RWPE2 (cell line): Measurements from ENCODE around the gene SAMD10.
"Not testable (repeated sequence)": the region's sequence is repeated elsewhere in the genome, so short reads cannot be mapped to it uniquely, and the experiment has no call there.

Source experiments
- ATAC-seq: fragments of 200-7000 bp; cut with Tn5 transposase; 3 replicates; pipeline ENCODE4 v1.9.1; 2021; ENCODE audit warnings: low read depth
- DNase-seq: peaks from one replicate; pipeline ENCODE4 v3.0.0-alpha.2; 2020; ENCODE audit warnings: low spot score
- H3K27ac ChIP-seq: fragments of 450-650 bp; 2 replicates; pipeline ENCODE4 v1.5.1; 2017; ENCODE audit warnings: mild to moderate bottlenecking; ENCODE audit not compliant: poor library complexity, severe bottlenecking
- H3K27me3 ChIP-seq: fragments of 250-450 bp; sonication (Bioruptor Pico); 2 replicates; pipeline ENCODE4 v1.5.1; 2021; ENCODE audit warnings: mild to moderate bottlenecking, moderate library complexity; ENCODE audit not compliant: insufficient read depth, poor library complexity, severe bottlenecking
- H3K36me3 ChIP-seq: fragments of 250-450 bp; sonication (Bioruptor Pico); 2 replicates; pipeline ENCODE4 v1.5.1; 2020; ENCODE audit warnings: low read depth, mild to moderate bottlenecking, moderate library complexity
- H3K4me1 ChIP-seq: fragments of 250-450 bp; sonication (Bioruptor Pico); 2 replicates; pipeline ENCODE4 v1.5.1; 2021; ENCODE audit warnings: mild to moderate bottlenecking, moderate library complexity; ENCODE audit not compliant: insufficient read depth, poor library complexity, severe bottlenecking
- H3K4me3 ChIP-seq: fragments of 250-450 bp; sonication (Bioruptor Pico); 2 replicates; pipeline ENCODE4 v1.5.1; 2021; ENCODE audit warnings: mild to moderate bottlenecking, moderate library complexity; ENCODE audit not compliant: severe bottlenecking
- H3K9me3 ChIP-seq: fragments of 250-450 bp; sonication (Bioruptor Pico); 2 replicates; pipeline ENCODE4 v1.5.1; 2021; ENCODE audit warnings: mild to moderate bottlenecking, moderate library complexity; ENCODE audit not compliant: severe bottlenecking
- TF ChIP-seq, protein P1 (sequence below): fragments of 450-650 bp; IDR thresholded peaks from one replicate; pipeline ENCODE4 v1.5.1; 2017; ENCODE audit warnings: mild to moderate bottlenecking, moderate library complexity; ENCODE audit not compliant: poor library complexity, severe bottlenecking

SAMD10 gene

DNA sequence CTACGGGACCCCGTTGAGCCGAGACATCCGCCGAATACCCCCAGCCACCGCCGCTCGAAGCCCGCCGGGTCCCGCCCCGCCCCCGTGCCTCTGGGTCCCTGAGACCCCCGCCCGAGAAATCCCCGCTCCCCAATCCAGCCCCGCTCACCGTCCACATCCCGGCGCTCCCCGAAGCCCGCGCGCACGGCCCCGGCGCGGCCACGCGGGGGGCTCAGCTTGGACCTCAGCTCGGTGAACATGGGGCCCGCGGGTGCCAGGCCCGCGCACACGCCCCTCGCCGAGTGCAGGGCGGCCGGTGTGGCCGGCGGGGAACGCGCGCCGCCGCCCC lies 249 bp downstream of the SAMD10 start:
- Histone ChIP-seq H3K27ac (peak overlapping the region; percentile 73), H3K27me3 (no peaks in the 10 kb centered on the region), H3K4me1 (peaks cover 15% of the 10 kb centered on the region), H3K4me3 (peak overlapping the region; percentile 64), H3K9me3 (no peaks in the 10 kb centered on the region), H3K36me3 (peaks cover 13% of the 10 kb centered on the region)
- ATAC-seq (no peak), DNase-seq (no peak)
- TF ChIP-seq, protein P1, sequence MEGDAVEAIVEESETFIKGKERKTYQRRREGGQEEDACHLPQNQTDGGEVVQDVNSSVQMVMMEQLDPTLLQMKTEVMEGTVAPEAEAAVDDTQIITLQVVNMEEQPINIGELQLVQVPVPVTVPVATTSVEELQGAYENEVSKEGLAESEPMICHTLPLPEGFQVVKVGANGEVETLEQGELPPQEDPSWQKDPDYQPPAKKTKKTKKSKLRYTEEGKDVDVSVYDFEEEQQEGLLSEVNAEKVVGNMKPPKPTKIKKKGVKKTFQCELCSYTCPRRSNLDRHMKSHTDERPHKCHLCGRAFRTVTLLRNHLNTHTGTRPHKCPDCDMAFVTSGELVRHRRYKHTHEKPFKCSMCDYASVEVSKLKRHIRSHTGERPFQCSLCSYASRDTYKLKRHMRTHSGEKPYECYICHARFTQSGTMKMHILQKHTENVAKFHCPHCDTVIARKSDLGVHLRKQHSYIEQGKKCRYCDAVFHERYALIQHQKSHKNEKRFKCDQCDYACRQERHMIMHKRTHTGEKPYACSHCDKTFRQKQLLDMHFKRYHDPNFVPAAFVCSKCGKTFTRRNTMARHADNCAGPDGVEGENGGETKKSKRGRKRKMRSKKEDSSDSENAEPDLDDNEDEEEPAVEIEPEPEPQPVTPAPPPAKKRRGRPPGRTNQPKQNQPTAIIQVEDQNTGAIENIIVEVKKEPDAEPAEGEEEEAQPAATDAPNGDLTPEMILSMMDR, result no peak

DNA sequence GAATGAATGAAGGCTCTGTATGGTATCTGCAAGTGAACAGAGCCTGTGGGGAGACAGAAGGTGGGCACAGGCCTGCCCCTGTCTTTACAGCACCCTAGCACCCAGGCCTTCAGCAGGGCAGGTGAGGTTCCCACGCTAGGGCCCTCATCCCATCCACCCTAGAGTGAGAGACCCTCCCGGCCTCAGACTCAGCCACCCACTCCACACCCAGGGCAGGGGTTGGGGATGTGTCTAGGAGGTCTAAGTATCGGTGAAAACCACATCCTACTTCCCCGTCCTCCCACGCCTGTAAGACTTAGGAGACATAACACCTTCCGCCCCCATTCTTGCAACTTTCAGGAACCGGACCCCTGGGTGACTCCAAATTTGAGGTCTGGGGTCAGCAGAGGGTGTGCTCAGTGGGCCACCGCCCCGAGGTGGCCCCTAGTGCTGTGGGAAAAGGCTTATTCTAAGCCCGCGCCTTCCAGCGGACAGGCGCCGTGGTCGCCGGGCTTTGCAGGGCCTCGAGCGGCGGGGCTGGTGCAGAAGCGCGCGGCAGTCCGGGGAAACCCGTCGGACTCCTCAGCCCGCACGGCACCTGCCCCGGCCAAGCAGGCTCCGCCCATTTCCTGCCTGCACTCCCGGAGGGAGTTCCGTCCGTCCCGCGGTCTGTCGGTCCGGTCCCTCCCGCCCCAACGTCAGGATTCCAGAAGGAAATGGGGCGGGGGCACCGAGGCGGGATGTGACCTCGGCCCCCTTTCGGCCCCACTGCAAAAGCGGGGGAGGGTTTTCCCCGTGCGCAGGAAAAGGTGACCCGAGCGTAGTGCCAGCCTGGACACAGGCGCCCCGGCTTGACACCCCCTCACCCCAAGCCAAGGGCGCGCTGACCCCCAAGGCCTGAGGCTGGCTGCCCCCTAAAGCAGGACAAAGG lies 868 bp downstream of the SAMD10 start:
- peaks cover 7% of the 10 kb centered on the region for H3K36me3 ChIP-seq
- no peaks in the 10 kb centered on the region for H3K9me3 ChIP-seq
- TF ChIP-seq, protein P1, result no peak
- H3K4me3 ChIP-seq, result peak overlapping the region; percentile 64
- H3K27me3 ChIP-seq, result no peaks in the 10 kb centered on the region
- H3K27ac ChIP-seq, result peak overlapping the region; percentile 73
- DNase-seq, result peak; percentile 99
- peaks cover 15% of the 10 kb centered on the region for H3K4me1 ChIP-seq
- ATAC-seq, result peak; percentile 53

DNA sequence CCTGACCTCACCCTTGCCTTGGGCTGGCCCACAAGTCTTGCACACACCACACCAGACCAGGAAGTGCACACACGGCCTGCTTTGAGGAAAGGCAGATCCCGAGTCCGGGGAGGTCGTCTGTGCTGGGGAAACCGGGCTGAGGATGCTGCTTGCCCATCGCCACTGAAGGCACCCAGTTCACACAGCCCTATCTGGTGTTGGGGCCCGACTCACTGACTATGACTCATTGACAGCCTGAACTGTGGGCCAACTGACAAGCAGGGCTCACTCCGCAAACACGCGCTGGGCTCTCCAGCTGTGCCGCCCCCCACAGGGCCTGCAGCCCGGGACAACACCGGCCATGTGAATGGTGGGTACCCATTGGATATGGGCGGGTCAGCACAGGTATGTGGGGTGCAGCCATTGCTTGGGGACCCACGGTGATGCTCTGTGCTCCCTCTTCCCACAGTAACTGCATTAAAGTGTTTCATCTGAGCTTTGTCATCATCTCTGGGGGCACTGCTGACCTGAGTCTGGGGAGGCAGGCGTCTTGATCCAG lies 1.6 kb downstream of the SAMD10 start:
- peak; percentile 87 for DNase-seq
- Histone ChIP-seq H3K9me3 (no peaks in the 10 kb centered on the region), H3K27me3 (no peaks in the 10 kb centered on the region), H3K4me3 (no peak overlapping the region), H3K4me1 (peaks cover 15% of the 10 kb centered on the region), H3K36me3 (peaks cover 3% of the 10 kb centered on the region), H3K27ac (peak overlapping the region; percentile 73)
- TF ChIP-seq, protein P1, result no peak
- ATAC-seq, result no peak

DNA sequence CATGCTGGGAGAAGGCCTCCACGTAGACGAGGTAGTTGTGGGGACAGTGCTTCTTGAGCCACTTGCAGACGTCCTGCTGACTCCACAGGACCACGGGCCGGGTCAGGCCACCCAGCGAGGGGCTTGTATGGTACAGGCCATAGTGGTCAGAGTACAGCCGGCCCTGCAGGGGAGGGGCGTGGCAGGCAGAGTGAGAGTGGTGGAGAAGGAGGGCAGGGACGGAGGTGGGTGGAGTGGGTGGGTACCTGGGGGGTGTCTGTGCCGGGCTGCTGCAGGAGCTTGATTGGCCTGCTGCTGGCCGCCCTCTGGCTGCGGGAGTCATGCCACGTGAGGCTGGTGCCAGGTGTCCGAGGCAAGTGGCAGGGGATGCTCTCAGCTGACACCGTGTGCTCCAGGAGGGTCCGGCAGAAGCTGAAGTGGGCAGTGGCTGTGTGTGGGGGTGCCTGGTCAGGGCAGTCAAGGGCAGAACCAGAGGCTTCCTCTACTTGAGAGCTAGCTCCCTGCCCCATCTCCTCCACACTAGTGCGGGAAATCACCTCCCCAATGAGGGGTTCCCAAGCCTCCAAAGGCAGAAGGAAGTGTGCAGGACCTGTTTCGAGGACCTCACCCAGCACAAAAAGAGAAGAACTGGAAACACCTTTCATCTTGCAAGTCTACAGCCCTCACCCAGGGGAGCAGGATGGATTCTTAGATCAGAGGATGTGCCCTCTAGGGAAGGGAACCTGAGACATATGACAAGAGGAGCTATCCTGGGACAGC lies 2.3 kb downstream of the SAMD10 start:
- no peak for ATAC-seq
- peak; percentile 90 for DNase-seq
- Histone ChIP-seq H3K27me3 (no peaks in the 10 kb centered on the region), H3K9me3 (no peaks in the 10 kb centered on the region), H3K4me3 (no peak overlapping the region), H3K4me1 (peaks cover 14% of the 10 kb centered on the region), H3K36me3 (no peaks in the 10 kb centered on the region), H3K27ac (peak overlapping the region; percentile 73)
- TF ChIP-seq, protein P1, result no peak

DNA sequence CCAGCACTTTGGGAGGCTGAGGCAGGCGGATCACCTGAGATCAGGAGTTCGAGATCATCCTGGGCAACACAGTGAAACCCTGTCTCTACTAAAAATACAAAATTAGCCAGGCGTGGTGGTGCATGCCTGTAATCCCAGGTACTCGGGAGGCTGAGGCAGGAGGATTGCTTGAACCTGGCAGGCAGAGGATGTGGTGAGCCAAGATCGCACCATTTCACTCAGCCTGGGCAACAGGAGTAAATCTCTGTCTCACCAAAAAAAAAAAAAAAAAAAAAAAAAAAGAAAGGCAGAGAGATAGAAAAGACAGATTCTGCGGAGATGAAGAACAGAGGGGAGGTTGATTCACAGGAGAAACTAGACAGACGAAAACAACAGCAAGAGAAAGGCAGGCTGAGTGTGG lies 2.9 kb downstream of the SAMD10 start:
- H3K4me1 ChIP-seq, H3K27me3 ChIP-seq: not testable (repeated sequence)

More for the DNA sequence above, 2.9 kb downstream of the SAMD10 start:
- ATAC-seq, DNase-seq, H3K27ac ChIP-seq, H3K36me3 ChIP-seq, H3K4me3 ChIP-seq, H3K9me3 ChIP-seq: not testable (repeated sequence)
